ENCODE measurements around the gene GLYR1. TPM values are rescaled to one million over a fixed set of nuclear protein-coding genes. Genes with fewer than 3 reads are reported as not detected.
A peak's percentile ranks its signal among the peaks of the same experiment; 100 is the strongest.
"Not testable (repeated sequence)": the region's sequence is repeated elsewhere in the genome, so short reads cannot be mapped to it uniquely, and the experiment has no call there.

Gene GLYR1
- 55.9 TPM for polyA plus RNA-seq (2013, experiment 1 of 2; ENCODE audit: insufficient read length)
- polyA plus RNA-seq (2013, experiment 2 of 2; ENCODE audit: insufficient read length) = 52.7 TPM

DNA sequence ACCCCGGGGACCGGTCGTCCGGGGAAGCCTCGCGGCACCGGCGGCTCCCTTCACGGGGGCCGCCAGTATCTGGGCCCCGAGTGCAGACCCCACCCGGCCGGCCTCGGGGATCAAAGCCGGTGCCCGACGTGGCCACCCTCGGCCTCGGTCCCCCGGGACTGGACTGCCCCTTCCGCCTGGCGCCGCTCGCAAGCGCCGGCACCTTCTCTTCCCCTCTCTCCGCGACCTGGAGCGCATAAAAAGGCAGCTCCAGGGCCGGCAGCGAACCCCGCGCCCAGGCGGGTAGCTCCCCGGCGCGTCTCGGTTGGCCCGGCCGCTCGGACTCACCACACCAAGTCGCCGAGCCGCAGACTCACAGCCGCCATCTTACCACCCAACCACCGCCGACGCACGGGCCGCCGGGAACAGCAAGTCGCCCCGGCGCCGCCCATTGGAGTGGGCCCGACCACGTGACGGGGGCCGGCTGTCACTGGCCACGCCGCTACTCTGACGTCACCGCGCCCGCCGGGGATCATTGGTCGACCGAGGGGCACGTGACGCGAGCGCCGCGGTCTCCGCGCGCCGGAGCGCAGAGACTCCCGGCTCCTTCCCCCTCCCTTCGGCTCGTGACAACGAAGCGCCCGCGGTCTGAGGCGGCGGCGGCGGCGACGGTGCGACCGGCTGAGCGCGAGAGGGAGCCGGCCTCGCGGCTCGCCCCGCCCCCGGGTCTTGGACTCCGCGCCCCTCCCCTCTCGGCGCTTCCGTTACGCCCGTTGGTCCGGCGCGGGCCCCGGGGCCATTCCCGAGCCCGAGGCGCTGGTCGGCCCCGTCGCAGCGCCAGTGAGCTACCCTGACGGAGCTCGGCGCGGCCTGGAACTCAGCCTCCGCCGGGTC, at the start of gene GLYR1, which contains the start of gene UBN1:
Gene GLYR1, minus strand, starts transcription at position 388 of the 873 bp plus-strand sequence. Its CDS starts 23 bp downstream, at position 365.
Gene UBN1, plus strand, starts transcription at position 581 of the 873 bp plus-strand sequence. CDS start 5,437 bp downstream, outside the sequence.
- DNase-seq = peak; percentile 97

DNA sequence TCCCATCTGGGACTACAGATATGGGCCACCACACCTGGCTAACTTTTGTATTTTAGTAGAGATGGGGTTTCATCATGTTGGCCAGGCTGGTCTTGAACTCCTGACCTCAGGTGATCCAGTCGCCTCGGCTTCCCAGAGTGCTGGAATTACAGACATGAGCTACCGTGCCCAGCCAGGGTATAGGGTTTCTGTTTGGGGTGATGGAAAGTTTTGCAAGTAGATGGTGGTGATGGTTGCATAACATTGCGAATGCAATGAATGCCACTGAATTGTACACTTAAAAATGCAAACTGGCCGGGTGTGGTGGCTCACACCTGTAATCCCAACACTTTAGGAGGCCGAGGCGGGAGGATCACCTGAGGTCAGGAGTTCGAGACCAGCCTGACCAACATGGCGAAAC, 49.7 kb upstream of the GLYR1 start:
- DNase-seq = not testable (repeated sequence)

DNA sequence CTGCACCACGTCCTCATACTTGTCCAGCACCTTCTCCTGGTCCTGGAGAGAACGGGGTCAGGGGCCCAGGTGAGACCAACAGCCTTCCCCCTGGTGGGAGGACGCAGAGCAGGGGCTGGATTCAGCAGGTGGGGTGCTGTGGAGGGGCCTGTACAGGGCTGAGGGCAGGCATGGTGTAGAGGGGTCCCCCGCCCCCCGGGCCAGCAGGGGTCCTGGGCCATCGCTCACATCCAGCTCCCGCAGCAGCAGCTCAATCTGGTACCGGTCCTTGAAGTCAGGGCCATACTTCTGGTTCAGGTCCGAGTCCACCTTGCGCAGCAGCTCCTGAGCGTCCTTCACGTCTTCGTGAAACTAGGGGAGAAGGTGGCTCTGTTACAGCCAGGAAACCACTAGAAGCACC, 48.3 kb upstream of the GLYR1 start:
- no peak for DNase-seq

- DNase-seq = no peak
These were observed 47.4 kb upstream of the GLYR1 start for GRCh38 chr16:4894276-4895150.

DNA sequence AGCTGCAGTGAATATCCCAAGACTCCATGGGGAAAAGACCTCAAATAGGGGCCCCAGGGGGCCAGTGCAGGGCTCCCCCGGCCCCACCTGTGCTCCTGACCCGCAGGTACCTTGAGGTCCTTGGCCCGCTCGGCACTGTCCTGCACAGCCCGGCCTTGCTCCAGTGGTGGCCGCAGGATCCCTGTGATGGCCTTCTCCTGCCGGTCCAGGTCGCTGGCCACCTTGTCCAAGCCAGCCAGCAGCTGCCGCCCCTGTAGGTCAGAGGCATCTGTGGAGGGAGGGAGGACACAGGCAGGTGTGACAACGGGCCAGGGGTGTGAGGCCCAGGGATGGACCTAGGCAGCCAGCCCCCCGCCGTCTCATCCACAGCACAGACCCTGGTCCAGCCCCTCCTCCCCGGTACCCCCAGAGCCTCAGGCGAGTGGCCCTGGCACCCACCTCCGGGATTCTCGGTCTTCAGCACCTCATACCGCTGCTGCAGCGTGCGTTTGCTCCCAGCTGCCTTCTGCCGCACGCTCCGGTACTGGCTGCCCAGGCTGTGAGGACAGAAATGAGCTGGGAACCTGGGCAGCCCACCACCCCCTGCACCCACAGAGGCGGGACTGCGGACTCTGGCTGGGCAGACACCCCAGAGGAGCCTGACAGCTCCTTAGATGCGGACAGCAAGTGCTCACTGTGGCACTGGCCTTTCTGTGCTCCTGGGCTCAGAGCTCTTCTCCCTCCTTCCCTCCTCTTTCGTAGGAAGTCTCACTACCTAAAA, 46.2 kb upstream of the GLYR1 start:
- no peak for DNase-seq

DNA sequence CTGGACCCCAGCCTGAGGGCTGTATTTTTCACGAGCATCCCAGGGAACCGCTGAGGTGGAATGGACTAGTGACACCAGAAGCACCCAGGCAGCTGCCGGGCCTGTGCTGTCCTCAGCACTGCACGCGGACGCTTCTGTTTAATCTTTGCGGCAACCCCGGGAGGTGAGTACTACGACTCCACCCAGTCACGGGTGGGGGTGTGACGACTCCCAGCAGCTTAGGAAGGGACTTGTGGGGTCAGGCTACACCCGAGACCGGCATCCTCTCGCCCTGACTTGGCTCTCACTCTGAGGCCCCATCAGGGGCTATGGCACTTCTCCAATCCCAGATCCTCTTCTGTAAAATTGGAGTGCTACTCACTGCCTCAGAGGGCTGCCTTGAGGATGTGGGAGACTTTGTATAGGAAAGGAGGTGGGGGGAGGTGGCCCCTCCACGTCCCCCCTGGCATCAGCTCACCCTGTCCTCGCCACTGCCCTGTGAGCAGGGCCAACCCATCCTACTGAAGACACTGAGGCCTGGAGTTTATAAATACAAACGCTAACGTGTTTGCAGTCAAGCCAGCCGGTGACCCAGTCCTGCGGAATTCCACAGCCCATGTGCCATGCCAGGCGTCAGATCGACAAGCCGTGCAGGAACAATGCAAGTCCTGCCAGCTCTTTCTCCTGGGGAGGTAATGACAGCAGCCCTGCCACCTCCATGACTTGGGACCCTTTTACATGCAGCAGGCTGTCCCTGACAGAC, 45.4 kb upstream of the GLYR1 start:
- DNase-seq = peak; percentile 48

DNA sequence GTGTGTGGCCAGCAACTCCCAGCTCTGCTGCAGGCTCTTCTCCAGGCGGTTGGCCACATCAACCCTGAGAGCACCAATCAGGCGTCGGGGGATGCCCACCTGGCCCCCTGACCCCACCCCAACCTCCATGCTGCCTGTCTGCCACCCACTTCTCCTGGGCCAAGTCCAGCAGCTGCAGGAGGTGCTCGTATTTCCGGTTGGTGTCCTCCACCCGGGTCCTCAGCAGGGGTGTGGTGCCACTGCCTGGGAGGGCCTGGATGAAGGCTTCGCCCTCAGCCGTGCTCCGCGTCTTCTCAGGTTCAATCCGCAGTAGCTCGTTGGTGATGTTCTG, 44.8 kb upstream of the GLYR1 start:
- no peak for DNase-seq

DNA sequence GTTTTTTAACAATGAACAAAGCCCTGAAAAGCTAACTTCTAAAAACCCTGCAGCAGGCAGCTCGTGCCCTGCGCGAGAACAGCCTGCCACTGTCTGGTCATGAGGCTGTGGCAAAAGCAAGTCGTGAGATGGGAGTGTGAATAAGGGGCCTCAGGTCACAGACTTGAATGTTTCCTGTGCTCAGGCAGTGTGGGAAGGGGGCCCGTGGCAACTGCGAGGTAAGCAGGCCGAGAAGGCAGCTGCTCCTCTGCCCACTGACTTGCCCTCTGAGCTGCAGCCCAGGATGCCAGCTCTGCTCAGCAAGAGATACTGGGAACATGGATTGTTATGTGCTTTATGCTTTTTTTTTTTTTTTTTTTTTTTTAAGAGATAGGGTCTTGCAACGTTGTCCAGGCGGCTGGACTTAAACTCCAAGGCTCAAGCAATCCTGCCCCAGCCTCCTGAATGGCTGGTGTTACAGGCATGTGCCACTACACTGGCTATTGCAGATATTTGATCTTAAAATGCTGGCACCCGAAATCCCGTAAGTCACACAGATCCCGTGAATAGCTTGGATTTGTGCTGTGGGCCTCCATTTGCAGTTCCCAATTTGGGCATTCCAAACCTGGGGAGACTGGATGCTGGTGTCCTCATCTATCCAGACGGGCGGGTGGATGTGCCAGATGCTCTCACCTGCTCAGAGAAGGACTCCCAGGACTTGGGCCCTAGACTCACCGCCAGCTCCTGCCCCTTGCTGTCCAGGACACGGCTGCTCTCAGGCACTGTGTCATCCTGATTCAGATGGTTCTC, 44.2 kb upstream of the GLYR1 start:
- no peak for DNase-seq

DNA sequence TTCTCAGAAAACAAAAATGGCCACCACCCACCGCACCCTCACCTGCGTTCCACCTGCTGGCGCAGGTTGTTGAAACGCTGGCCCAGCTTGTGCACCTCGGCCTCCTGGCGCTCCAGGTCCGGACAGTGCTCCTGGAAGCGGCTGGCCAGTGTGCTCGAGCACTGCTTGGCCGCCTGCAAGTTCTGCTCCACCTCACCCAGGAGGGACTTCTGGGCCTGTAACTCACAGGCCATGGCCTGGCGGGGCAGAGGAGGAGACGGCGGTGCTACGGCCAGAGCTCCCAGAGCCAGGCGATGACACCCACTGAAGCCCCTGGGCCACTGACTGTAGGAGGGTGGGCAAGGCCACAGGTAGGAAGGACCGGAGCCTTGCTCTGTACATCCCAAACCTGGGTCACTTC, 43.6 kb upstream of the GLYR1 start:
- no peak for DNase-seq

- no peak for DNase-seq
These were observed 42.9 kb upstream of the GLYR1 start for GRCh38 chr16:4890026-4890425.

- no peak for DNase-seq
These were observed 41.5 kb upstream of the GLYR1 start for GRCh38 chr16:4888428-4889135.

DNA sequence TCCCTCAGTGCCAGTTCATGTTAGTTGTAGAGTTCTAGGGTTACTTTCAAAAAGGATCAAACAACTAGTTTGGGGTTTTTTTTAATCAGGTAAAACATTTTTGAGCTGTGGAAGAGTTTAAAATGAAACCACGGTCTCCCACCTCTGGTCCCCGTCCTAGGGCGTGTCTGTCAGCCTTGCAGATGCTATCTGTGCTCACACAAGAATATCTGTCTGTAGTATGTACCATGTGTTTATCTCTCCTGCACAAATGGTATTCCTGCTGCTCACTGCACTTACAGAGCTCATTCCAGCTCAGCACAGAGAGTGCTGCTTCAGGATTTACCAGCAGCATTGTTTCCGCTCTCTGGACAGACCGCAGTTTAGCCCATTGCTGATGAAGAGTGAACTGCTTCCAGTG, 39.1 kb upstream of the GLYR1 start:
- DNase-seq = no peak

GRCh38 chr16:4884972-4885874, 38.1 kb upstream of the GLYR1 start:
- no peak for DNase-seq

DNA sequence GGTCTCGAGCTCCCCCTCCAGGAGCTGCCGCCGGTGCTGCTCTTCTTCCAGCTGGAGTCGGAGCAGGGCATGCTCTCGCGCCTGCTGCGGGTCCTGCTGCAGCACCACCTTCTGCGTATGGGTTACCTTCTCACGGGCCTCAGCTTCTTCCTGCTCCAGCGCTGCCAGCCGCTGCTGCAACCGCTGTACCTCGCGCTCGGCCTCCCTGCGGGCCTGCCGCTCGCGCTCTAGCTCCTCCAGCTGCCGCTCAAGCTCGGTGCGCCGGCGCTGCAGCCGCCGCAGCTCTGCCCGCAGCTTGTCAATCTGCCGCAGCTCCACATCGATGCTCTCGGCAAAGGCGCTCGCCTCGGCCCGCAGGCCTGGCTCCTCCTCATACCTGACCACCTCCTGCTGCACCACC, 37.1 kb upstream of the GLYR1 start:
- DNase-seq = no peak

- no peak for DNase-seq
These were observed 36.4 kb upstream of the GLYR1 start for GRCh38 chr16:4883501-4883900.

GRCh38 chr16:4882633-4883285, 35.7 kb upstream of the GLYR1 start:
- peak; percentile 14 for DNase-seq

GRCh38 chr16:4882000-4882632, 35.0 kb upstream of the GLYR1 start:
- DNase-seq = peak; percentile 38

- DNase-seq = no peak
These were observed 33.0 kb upstream of the GLYR1 start for GRCh38 chr16:4880006-4880580.
